WTC11 (cell line): ENCODE data around the gene RFX3.

Experiments used
- AR ChIP-seq: fragments of 250-450 bp; sonication (Bioruptor Pico); IDR thresholded peaks from 2 replicates; pipeline ENCODE4 v1.9.0; 2021; ENCODE audit warnings: mild to moderate bottlenecking
- ATF3 ChIP-seq: sonication (generic); formaldehyde crosslinking; conservative IDR thresholded peaks from 2 replicates; pipeline ENCODE4 v1.8.1; 2022; ENCODE audit warnings: mild to moderate bottlenecking, missing genetic modification reagents
- CREM ChIP-seq: sonication (generic); formaldehyde crosslinking; IDR thresholded peaks from 2 replicates; pipeline ENCODE4 v1.8.1; 2022; ENCODE audit warnings: mild to moderate bottlenecking, missing genetic modification reagents, moderate library complexity
- CTCF ChIP-seq: fragments of 200-600 bp; IDR thresholded peaks from 2 replicates; pipeline ENCODE4 v1.8.0; 2022; ENCODE audit warnings: antibody characterized with exemption
- ERG ChIP-seq: fragments of 250-450 bp; sonication (Bioruptor Pico); IDR thresholded peaks from 2 replicates; pipeline ENCODE4 v1.8.0; 2021; ENCODE audit warnings: mild to moderate bottlenecking
- IRF1 ChIP-seq: sonication (generic); formaldehyde crosslinking; IDR thresholded peaks from 2 replicates; pipeline ENCODE4 v1.8.0; 2023; ENCODE audit warnings: missing genetic modification reagents
- MAX ChIP-seq: sonication (generic); formaldehyde crosslinking; IDR thresholded peaks from 2 replicates; pipeline ENCODE4 v1.8.0; 2022; ENCODE audit warnings: mild to moderate bottlenecking, missing genetic modification reagents
- NR3C1 ChIP-seq: sonication (generic); formaldehyde crosslinking; conservative IDR thresholded peaks from 2 replicates; pipeline ENCODE4 v1.8.1; 2023; ENCODE audit warnings: low read depth, mild to moderate bottlenecking, missing genetic modification reagents
- SMAD4 ChIP-seq: sonication (generic); formaldehyde crosslinking; IDR thresholded peaks from 2 replicates; pipeline ENCODE4 v1.8.0; 2022; ENCODE audit warnings: mild to moderate bottlenecking, missing genetic modification reagents
- SP1 ChIP-seq: sonication (generic); formaldehyde crosslinking; conservative IDR thresholded peaks from 2 replicates; pipeline ENCODE4 v1.8.1; 2022; ENCODE audit warnings: missing genetic modification reagents
- USF1 ChIP-seq: sonication (generic); formaldehyde crosslinking; IDR thresholded peaks from 2 replicates; pipeline ENCODE4 v1.8.0; 2022; ENCODE audit warnings: mild to moderate bottlenecking, missing genetic modification reagents
- ZNF671 ChIP-seq: fragments of 250-450 bp; sonication (Bioruptor Pico); IDR thresholded peaks from 2 replicates; pipeline ENCODE4 v1.8.0; 2021; ENCODE audit warnings: mild to moderate bottlenecking

- no peak for TF ChIP-seq CTCF
- TF ChIP-seq MAX (CRISPR knock-in tag) = no peak
- no peak for TF ChIP-seq ATF3 (CRISPR knock-in tag)
- no peak for TF ChIP-seq IRF1
- no peak for TF ChIP-seq ZNF671 (CRISPR knock-in tag)
- TF ChIP-seq NR3C1 (CRISPR knock-in tag) = no peak
- no peak for TF ChIP-seq CREM (CRISPR knock-in tag)
- TF ChIP-seq AR = no peak
- TF ChIP-seq USF1 (CRISPR knock-in tag) = no peak
- no peak for TF ChIP-seq ERG
- TF ChIP-seq SMAD4 (CRISPR knock-in tag) = no peak
- TF ChIP-seq SP1 (CRISPR knock-in tag) = no peak
Measured at GRCh38 chr9:3173374-3173773, 352.4 kb downstream of the RFX3 start.
